Measurements from ENCODE around the gene DCLRE1B. TPM values are rescaled to one million over a fixed set of nuclear protein-coding genes. Genes with fewer than 3 reads are reported as not detected.

The DCLRE1B gene
- total and polyA plus RNA-seq, 2 donors (not counting 1 experiment from before 2014, with no cell fraction given), result 1.0 to 4.8 TPM

Other genes with a start within 250 kb of the DCLRE1B start
- gene PHTF1, start 145.8 kb upstream of the DCLRE1B start, total RNA-seq, result 18.5 and 25.7 TPM in 2 replicates
- 3.6 and 8.1 TPM in 2 replicates for gene PHTF1, start 145.8 kb upstream of the DCLRE1B start, polyA plus RNA-seq
- 40.2 and 41.5 TPM in 2 replicates for gene RSBN1, start 92.8 kb upstream of the DCLRE1B start, total RNA-seq
- 18.8 and 20.6 TPM in 2 replicates for gene RSBN1, start 92.8 kb upstream of the DCLRE1B start, polyA plus RNA-seq
- 34.4 and 37.4 TPM in 2 replicates for gene PTPN22, start 33.6 kb upstream of the DCLRE1B start, total RNA-seq
- gene PTPN22, start 33.6 kb upstream of the DCLRE1B start, polyA plus RNA-seq, result 14.3 and 16.6 TPM in 2 replicates
- gene BCL2L15, start 17.7 kb upstream of the DCLRE1B start, total RNA-seq, result 1.3 and 1.6 TPM in 2 replicates
- gene BCL2L15, start 17.7 kb upstream of the DCLRE1B start, polyA plus RNA-seq, result 0.63 and 1.1 TPM in 2 replicates
- gene AP4B1, start 527 bp upstream of the DCLRE1B start, total RNA-seq, result 51.5 and 52.2 TPM in 2 replicates
- 55.2 and 99.5 TPM in 2 replicates for gene AP4B1, start 527 bp upstream of the DCLRE1B start, polyA plus RNA-seq
- gene HIPK1, start 24.0 kb downstream of the DCLRE1B start, total RNA-seq, result 48.0 and 48.2 TPM in 2 replicates
- 13.6 and 24.3 TPM in 2 replicates for gene HIPK1, start 24.0 kb downstream of the DCLRE1B start, polyA plus RNA-seq
- 0.32 and 0.61 TPM in 2 replicates for gene OLFML3, start 74.1 kb downstream of the DCLRE1B start, total RNA-seq
- gene OLFML3, start 74.1 kb downstream of the DCLRE1B start, polyA plus RNA-seq, result not detected in 2 replicates
- gene SYT6, start 248.5 kb downstream of the DCLRE1B start, total RNA-seq, result not detected in 2 replicates
- gene SYT6, start 248.5 kb downstream of the DCLRE1B start, polyA plus RNA-seq, result not detected in 2 replicates

All from B cell (primary cell).